Loucy (cell line): ENCODE data around the gene DNASE2.

Experiments used
- H2AFZ ChIP-seq: fragments of 200-600 bp; sonication (generic); 2 replicates; pipeline ENCODE4 v1.6.0; 2016; ENCODE audit warnings: antibody characterized with exemption, mild to moderate bottlenecking, low read length, moderate library complexity
- H3F3A ChIP-seq: fragments of 200-600 bp; 2 replicates; pipeline ENCODE4 v1.6.0; 2016; ENCODE audit warnings: antibody characterized with exemption, low read depth, mild to moderate bottlenecking
- H3K27me3 ChIP-seq: fragments of 200-600 bp; sonication (generic); 2 replicates; pipeline ENCODE4 v1.6.1; 2014; ENCODE audit warnings: low read length, mild to moderate bottlenecking; ENCODE audit not compliant: insufficient read depth, poor library complexity, severe bottlenecking
- H3K36me3 ChIP-seq: fragments of 200-600 bp; sonication (generic); 2 replicates; pipeline ENCODE4 v1.6.1; 2016; ENCODE audit warnings: low read length; ENCODE audit not compliant: insufficient read depth
- H3K4me1 ChIP-seq: fragments of 200-600 bp; sonication (generic); 2 replicates; pipeline ENCODE4 v1.5.1; 2014; ENCODE audit warnings: low read length, mild to moderate bottlenecking; ENCODE audit not compliant: insufficient read depth, poor library complexity, severe bottlenecking
- H3K4me2 ChIP-seq: fragments of 200-600 bp; sonication (generic); 2 replicates; pipeline ENCODE4 v1.6.0; 2014; ENCODE audit warnings: antibody characterized with exemption, low read length, low read depth, mild to moderate bottlenecking; ENCODE audit not compliant: poor library complexity, severe bottlenecking
- H3K4me3 ChIP-seq: fragments of 200-600 bp; sonication (generic); 2 replicates; pipeline ENCODE4 v1.5.1; 2014; ENCODE audit warnings: low read length, mild to moderate bottlenecking, mixed read lengths; ENCODE audit not compliant: poor library complexity, severe bottlenecking
- H3K79me2 ChIP-seq: fragments of 200-600 bp; sonication (generic); 2 replicates; pipeline ENCODE4 v1.6.1; 2014; ENCODE audit warnings: low read length; ENCODE audit not compliant: insufficient read depth
- H3K9ac ChIP-seq: fragments of 200-600 bp; sonication (generic); 2 replicates; pipeline ENCODE4 v1.6.0; 2014; ENCODE audit warnings: mild to moderate bottlenecking, low read depth, low read length, moderate library complexity; ENCODE audit not compliant: poor library complexity, severe bottlenecking
- H3K9me2 ChIP-seq: fragments of 200-600 bp; sonication (generic); replicated peaks from 2 replicates; pipeline ENCODE4 v1.6.1; 2016; ENCODE audit warnings: low read depth, low read length, mixed read lengths
- H3K9me3 ChIP-seq: fragments of 200-600 bp; sonication (generic); 2 replicates; pipeline ENCODE4 v1.6.1; 2014; ENCODE audit warnings: mild to moderate bottlenecking, antibody characterized with exemption, low read length, low read depth; ENCODE audit not compliant: insufficient read depth
- H4K20me1 ChIP-seq: fragments of 200-600 bp; sonication (generic); 2 replicates; pipeline ENCODE4 v1.6.0; 2014; ENCODE audit warnings: antibody characterized with exemption, low read length, mild to moderate bottlenecking; ENCODE audit not compliant: insufficient read depth, poor library complexity, severe bottlenecking
- EZH2phosphoT487 ChIP-seq: fragments of 200-600 bp; IDR thresholded peaks from 2 replicates; pipeline ENCODE4 v1.6.1; 2018; ENCODE audit warnings: antibody characterized with exemption, mild to moderate bottlenecking, moderate library complexity, borderline replicate concordance
- TF ChIP-seq, protein P1 (sequence below): fragments of 200-600 bp; sonication (generic); conservative IDR thresholded peaks from 2 replicates; pipeline ENCODE4 v1.5.1; 2014; ENCODE audit warnings: mild to moderate bottlenecking, antibody characterized with exemption, low read length

DNASE2 gene

DNA sequence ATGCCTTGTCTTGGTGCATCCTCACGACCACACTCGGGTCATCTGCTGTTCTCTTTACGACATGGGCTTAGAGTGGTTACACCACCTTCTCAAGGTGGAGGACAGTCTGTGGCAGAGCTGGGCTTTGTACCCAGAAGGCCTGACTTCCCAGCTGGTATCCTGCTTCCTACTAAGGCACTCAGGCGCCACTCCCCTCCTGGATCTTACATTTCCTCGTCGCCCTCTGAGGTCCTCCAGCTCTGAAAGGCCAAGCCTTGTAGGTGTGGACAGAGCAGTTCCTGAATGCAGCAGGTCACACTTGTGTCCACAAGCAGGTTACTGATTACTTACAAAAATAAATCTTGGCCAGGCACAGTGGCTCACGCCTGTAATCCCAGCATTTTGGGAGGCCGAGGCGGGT, 25.9 kb upstream of the DNASE2 start:
- H3K4me1 ChIP-seq: no peaks in the 10 kb centered on the region
- no peaks in the 10 kb centered on the region for H3K9me2 ChIP-seq
- no peaks in the 10 kb centered on the region for H3K9me3 ChIP-seq
- no peaks in the 10 kb centered on the region for H3K36me3 ChIP-seq
- no peak overlapping the region for H3K4me3 ChIP-seq
- no peak overlapping the region for H2AFZ ChIP-seq
- H3K9ac ChIP-seq: no peak overlapping the region
- H3K4me2 ChIP-seq: no peak overlapping the region
- no peaks in the 10 kb centered on the region for H3F3A ChIP-seq
- no peaks in the 10 kb centered on the region for H3K79me2 ChIP-seq
- TF ChIP-seq, protein P1, sequence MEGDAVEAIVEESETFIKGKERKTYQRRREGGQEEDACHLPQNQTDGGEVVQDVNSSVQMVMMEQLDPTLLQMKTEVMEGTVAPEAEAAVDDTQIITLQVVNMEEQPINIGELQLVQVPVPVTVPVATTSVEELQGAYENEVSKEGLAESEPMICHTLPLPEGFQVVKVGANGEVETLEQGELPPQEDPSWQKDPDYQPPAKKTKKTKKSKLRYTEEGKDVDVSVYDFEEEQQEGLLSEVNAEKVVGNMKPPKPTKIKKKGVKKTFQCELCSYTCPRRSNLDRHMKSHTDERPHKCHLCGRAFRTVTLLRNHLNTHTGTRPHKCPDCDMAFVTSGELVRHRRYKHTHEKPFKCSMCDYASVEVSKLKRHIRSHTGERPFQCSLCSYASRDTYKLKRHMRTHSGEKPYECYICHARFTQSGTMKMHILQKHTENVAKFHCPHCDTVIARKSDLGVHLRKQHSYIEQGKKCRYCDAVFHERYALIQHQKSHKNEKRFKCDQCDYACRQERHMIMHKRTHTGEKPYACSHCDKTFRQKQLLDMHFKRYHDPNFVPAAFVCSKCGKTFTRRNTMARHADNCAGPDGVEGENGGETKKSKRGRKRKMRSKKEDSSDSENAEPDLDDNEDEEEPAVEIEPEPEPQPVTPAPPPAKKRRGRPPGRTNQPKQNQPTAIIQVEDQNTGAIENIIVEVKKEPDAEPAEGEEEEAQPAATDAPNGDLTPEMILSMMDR: no peak
- TF ChIP-seq EZH2phosphoT487: no peak
- H3K27me3 ChIP-seq: no peaks in the 10 kb centered on the region
- no peaks in the 10 kb centered on the region for H4K20me1 ChIP-seq

DNA sequence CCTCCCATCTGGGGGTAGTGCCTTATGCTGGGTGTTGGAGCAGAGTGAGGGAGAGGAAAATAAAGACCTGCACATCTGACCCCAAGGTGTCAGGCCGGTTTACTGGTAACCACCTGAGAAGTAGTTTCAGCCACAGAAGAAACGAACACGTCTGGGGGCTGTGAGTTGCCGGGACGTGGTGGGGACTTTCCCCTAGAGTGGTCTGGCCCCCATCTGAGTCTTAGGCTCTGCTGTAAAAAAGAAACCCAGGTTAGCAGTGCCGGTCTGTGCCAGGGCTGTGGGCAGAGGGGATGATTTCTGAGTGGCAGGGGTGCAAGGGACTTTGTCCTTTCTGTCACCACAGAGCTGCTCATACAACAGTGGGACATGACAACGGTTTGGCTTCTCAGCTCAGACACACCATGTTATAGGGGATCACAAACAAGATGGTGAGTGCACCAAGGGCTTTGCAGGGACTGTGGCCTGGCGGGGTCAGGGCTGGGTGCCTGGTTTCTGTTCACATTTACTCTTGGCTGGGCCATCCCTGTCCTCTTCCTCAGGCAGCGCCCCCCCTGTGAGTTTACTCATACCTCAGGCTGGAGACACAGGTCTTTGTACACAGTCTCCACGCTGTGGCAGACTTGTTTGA, 18.8 kb upstream of the DNASE2 start:
- Histone ChIP-seq H3K4me2 (no peak overlapping the region), H3K36me3 (no peaks in the 10 kb centered on the region; the same call in 1 of the 2 replicates), H3K27me3 (no peaks in the 10 kb centered on the region), H4K20me1 (no peaks in the 10 kb centered on the region), H3K9ac (no peak overlapping the region), H3F3A (no peaks in the 10 kb centered on the region), H3K9me3 (no peaks in the 10 kb centered on the region), H3K79me2 (no peaks in the 10 kb centered on the region), H3K9me2 (no peaks in the 10 kb centered on the region), H3K4me3 (no peak overlapping the region), H3K4me1 (no peaks in the 10 kb centered on the region), H2AFZ (no peak overlapping the region)
- TF ChIP-seq, protein P1: no peak
- no peak for TF ChIP-seq EZH2phosphoT487

DNA sequence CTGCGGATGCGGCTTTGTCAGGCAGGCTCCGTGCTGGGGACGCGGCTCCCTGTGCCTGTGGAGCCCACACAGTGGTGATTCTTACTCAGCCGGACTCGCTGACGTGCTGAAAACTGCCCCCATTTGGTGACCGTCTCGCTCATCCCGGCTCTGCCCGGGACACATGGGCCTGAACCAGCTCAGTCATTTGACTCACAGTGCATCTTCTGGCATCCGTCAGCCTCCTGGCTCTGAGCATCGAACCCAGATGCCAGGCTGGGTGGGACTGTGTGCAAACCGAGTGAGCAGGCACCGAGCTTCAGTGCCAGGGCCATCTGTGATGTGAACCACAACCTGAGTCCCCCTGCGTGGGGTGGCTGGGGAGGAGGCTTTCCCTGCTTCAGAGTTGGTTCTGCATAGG, 15.2 kb upstream of the DNASE2 start:
- Histone ChIP-seq H3F3A (no peaks in the 10 kb centered on the region), H2AFZ (no peak overlapping the region), H3K79me2 (peaks cover 14% of the 10 kb centered on the region), H4K20me1 (peaks cover 6% of the 10 kb centered on the region), H3K9me3 (no peaks in the 10 kb centered on the region), H3K27me3 (no peaks in the 10 kb centered on the region), H3K4me1 (peaks cover 6% of the 10 kb centered on the region), H3K36me3 (peaks cover 4% of the 10 kb centered on the region; the same call in 1 of the 2 replicates), H3K9ac (no peak overlapping the region), H3K4me2 (no peak overlapping the region), H3K9me2 (no peaks in the 10 kb centered on the region), H3K4me3 (no peak overlapping the region)
- TF ChIP-seq, protein P1: no peak
- no peak for TF ChIP-seq EZH2phosphoT487
